IPS-NIHi11 (cell line): ENCODE data around the gene SETD2.
"Not testable (repeated sequence)": the region's sequence is repeated elsewhere in the genome, so short reads cannot be mapped to it uniquely, and the experiment has no call there.

ENCODE experiments used
- DNase-seq: peaks from one replicate; pipeline ENCODE4 v3.0.0; 2012; ENCODE audit warnings: mixed read lengths, low spot score

The SETD2 gene

DNA sequence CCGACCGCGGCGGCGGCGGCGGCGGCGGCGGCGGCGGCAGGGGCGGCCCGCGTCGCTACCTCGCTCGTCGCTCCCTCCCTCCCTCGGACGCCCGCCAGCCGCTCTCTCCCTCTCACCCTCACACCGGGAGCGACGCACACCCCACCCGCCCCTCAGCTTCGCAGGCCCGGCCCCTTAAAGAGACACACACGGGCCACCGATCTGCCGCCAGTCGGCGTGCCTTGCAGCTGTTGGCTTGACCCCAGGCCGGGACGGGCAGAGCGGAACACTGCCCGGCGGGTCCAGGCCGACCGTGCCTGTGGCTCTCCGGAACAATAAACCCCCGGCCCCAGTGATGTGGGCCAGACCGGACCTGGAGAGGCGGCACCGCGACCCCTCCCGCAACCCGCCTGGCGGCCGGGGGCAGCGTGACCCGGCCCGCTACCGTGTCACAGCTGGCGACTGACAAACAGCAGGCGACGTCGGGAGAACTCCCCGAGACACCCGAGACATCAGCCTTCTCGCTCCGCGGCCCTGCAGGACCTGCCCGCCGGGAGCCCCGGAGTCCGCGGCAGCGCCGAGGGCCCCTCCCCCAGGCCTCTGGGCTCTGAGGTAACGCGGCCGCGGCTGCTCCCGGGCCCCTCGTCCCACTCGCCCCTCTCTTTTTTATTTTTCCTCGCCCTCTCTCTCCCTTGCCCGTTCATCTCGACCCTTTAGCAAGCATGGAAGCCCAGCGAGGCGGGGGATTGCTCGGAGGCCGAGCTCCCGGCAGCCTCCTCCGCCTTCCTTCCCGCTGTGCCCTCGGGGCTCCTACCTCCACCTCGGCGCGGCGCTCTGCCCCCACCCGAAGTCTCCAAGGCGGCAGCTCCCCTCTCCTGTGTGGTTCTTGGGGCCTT, at the start of gene SETD2:
Gene SETD2 (minus strand): TSS at position 107 of the 875 bp plus-strand sequence. CDS start 189 bp downstream, outside the sequence.
- DNase-seq, result peak; percentile 93

- no peak for DNase-seq
These were observed 47.0 kb upstream of the SETD2 start for GRCh38 chr3:47210863-47211405.

DNA sequence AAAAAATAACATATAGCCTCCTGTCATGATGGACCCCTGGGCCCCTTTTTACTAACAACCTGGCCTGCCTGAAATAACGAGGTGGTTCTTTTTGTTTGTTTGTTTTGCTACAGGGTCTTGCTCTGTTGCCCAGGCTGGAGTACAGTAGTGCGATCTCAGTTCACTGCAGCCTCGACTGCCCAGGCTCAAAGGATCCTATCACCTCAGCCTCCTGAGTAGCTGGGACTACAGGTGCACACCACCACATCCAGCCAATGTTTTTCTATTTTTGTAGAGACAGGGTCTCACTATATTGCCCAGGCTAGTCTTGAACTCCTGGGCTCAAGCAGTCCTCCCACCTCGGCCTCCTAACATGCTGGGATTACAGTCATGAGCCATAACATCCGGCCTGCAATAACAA, 42.1 kb upstream of the SETD2 start:
- DNase-seq, result not testable (repeated sequence)

DNA sequence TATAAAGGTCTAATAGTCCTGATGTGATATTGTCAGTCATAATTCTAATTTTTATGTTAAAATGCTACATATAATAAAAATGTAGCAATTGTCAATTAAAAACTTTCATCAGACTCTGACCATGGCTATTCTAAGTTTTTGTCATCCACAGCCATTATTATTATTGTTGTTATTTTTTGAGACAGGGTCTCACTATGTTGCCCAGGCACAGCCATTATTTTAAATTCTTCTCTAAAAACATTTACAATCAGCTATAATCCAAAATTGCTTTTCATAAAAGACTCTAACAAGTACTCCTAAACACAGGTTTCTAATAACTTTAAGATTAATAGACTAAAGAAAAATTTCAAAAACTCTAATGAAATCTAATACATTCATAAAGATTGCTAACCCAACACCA, 41.0 kb upstream of the SETD2 start:
- DNase-seq, result no peak

DNA sequence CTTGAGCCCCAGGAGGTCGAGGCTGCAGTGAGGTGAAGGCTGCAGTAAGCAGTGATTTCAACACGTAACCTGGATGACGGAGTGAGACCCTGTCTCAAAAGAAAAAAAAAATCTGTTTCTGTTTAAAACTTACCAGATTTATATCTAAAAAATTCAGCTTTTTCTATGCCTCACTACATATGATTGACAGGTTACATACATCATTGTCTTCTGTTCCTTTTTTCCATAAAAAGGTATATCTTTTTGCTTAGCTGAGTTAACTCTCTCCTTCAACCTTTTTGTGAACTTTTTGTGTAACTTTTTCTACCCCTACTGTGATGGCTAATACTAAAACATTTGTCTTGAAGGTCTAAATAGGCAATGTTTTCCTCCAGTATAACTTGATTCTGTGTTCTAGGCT, 38.6 kb upstream of the SETD2 start:
- DNase-seq, result no peak

DNA sequence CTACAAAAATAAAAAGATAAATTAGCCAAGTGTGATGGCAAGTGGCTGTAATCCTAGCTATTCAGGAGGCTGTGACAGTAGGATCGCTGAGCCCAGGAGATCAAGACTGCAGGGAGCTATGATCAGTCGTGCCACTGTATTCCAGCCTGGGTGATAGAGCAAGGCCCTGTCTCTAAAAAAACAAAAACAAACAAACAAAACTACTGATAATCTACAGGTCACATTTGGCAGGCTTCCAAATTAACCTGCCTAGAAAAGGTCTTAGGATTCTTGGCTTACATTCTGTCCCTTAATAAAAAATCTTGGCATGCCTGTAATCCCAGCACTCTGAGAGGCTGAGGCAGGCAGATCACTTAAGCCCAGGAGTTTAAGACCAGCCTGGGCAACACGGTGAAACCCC, 33.4 kb upstream of the SETD2 start:
- no peak for DNase-seq

DNA sequence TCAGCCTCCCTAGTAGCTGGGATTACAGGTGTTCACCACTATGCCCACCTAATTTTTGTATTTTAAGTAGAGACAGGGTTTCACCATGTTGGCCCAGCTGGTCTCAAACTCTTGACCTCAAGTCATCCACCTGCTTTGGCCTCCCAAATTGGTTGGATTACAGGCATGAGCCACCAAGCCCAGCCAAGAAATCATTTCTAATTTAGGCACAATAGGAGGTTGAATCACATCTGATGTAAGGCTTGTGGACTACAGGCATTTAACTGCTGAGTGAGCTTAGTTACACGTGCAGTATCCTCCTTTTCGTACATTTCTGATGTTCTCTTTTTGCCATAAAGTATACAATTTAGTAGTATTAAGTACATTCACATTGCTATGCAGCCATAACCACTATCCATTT, 31.1 kb upstream of the SETD2 start:
- DNase-seq, result no peak

DNA sequence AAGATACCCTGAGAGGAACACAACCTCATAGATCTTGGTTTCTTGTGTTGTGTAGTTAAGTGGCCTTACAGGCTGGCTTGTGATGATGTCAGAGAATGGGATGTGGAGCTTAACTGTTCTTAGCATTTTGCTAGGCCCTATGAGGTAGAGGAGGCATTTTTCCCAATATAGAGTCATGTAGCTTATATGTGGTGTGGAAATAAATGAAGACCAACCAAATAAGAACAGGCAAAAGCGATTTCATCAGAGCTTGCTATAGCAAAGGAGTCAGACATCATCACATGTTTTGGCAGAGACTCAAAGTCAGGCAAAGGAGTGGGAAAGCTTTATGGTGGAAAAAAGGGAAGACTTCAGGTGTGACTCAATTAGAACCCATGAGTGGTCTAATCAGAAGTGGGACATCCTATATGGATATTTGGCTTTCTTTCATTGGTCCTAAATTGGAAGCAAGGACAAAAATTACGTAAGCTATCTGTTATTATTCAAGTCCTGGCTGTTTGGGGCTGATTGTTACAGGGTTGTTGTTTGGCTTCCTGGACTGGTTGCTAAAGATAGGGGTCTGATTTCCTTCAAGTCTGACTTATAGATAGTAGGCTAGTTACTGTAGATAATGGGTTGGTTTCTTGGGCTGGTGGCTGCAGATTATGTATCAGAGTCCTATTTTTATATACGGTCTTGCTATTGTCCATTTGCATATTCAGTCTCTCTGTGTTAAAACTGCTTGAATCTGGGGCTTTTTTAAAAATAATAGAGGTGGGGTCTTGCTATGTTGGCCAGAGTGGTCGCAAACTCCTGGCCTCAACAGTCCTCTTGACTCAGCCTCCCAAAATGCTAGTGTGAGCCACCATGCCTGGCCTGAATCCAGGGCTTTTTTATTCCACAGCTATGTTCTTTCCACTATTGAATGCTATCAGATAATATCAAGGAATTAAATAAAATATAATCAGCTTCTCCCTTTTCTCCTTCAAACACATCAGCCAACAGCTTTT, 30.3 kb upstream of the SETD2 start:
- DNase-seq, result no peak

GRCh38 chr3:47186285-47186684, 22.4 kb upstream of the SETD2 start:
- no peak for DNase-seq

DNA sequence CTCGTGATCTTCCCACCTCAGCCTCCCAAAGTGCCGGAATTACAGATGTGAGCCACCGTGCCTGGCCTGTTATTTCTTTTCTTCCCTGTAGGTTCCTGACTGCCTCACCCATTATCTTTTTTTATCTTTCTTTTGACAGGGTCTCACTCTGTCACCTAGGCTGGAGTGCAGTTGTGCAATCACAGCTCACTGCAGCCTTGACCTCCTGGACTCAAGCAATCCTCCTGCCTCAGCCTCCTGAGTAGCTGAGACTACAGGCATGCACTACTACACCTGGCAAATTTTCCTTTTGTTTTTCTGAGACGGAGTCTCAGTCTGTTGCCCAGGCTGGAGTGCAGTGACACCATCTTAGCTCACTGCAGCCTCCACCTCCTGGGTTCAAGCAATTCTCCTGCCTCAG, 17.8 kb upstream of the SETD2 start:
- not testable (repeated sequence) for DNase-seq

GRCh38 chr3:47180011-47180410, 16.1 kb upstream of the SETD2 start:
- not testable (repeated sequence) for DNase-seq

DNA sequence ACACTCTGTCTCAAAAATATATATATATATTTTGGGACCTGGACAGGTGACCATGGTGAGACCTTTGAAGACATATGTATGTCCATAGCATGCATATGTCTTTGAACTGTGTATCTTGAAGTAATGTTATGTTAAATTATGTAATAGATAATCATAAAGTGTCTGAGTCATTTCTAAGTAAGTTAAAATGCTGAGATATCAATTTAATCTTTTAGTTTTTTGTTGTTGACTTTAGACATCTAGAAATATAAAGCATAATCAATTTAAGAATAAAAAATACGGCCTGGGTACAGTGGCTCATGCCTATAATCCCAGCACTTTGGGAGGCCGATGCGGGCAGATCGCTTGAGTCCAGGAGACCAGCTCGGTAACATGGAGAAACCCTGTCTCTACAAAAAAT, 12.7 kb upstream of the SETD2 start:
- DNase-seq, result no peak

DNA sequence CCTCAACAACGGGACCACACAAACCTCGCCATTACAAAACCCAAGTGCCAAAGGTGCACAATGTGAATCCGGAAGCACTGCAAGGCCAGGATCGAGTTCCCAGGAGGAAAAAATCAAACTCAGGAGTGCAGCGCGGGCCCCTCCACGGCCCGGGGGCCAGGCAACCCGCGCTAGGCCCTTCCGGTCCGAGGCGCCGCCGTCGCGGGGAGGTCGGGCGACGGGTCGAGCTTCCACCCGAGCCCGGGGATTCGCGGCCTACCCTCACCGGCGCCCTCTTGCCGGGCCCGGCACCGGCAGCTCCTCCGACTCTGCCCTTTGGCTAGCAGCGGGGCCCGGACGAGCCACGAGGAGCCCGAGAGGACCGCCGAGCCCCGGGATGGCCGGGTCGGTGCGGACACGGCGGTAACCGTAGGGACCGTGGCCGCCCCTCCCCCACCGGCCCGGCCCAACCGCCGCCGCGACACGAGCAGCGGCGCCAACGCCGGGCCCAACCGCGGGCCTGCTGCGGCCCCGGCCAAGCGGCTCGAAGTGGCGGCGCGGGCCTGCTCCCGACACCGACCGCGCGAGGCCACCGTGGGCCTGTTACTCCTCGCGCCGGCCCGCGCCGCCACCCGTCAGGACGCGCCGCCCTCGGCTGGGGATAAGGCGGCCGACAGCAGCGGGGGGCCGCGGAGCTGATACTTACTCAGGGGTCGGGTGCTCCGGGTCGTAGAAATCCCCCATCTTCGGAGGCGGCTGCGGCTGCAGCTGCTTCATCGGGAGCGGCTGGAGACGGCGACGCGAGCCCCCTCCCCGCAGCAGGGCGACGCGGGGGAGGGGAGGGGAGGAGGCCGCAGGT, 525 bp downstream of the SETD2 start:
- peak; percentile 63 for DNase-seq

GRCh38 chr3:47162697-47163168, 1.2 kb downstream of the SETD2 start:
- DNase-seq, result no peak

DNA sequence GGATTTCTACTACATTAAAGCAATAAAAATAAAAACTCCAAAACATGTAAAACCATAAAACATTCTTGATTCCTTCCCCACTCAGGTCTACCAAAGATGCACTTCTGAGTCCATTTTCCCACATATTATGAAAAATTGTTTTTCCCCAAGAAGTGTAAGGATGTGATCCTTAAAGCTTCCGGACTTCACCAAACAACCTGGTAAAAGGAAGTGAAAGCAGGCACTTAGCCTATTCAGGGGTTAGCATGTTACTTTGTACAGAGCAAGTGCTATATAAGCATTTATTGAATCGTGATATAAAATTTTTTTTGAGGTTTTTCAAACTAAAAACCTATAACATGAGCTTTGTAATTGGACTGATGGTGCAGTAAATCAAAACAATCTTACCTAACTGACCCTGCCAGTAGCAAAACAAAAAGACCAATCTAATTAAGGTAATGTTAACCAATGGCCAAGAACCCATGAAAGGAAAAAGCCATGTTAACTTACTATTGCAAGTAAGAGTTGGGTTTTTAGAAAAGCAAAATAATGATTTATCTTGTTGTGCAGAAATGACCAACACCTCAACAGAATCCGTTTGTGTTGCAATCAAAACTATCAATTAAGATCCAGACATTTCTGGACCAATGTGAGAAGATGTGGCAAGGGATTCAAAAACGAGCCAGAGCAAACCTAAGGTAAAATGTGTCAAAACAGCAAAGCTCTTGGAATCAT, 1.8 kb downstream of the SETD2 start:
- no peak for DNase-seq

DNA sequence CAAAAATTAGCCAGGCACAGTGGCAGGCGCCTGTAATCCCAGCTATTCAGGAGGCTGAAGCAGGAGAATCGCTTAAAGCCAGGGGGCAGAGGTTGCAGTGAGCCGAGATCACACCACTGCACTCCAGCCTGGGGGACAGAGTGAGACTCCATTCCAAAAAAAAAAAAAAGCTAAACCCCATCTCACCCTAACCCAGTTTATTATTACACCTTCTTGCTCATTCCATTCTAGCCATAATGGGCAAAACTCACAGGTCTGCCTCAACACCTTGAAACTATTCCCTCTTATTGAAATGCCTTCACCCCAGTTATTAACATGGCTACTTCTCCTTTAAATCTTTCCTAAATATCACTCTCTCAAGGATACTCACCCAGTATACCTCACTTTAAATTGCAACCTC, 4.1 kb downstream of the SETD2 start:
- DNase-seq, result no peak

- no peak for DNase-seq
These were observed 5.7 kb downstream of the SETD2 start for GRCh38 chr3:47158208-47158607.

GRCh38 chr3:47156396-47156795, 7.5 kb downstream of the SETD2 start:
- no peak for DNase-seq

- no peak for DNase-seq
These were observed 11.3 kb downstream of the SETD2 start for GRCh38 chr3:47152578-47152977.

DNA sequence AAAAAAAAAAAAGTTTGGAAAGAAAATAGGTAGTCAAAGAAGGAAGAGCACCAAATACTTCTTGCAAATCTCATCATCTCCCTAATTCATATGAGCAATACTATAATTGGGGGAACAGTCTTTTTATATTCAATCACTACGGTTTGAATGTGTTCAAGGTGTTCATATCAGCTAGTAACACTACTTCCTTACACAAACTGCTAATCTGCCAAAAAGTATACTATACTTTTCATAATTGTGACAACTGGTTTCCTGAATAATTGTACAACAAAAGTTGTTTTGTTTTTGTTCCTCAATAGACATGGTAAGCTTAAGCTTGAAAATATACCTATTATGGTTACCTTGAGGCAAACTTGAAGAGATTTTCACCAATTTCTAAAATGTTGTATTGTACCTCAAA, 12.1 kb downstream of the SETD2 start:
- DNase-seq, result no peak
